Peyer's patch (tissue), 4 donors: ENCODE data around the gene SSH2.

Source experiments
- CTCF ChIP-seq, 6 experiments: fragments of 450-650 bp in 4 of 6; fragments of 200-600 bp in 2 of 6; sonication (generic) in 1 of 6; IDR thresholded peaks; one replicate each; pipeline ENCODE4 v1.5.1; 2017 to 2019; ENCODE audit warnings: antibody characterized with exemption in 6 of 6, mild to moderate bottlenecking in 3 of 6, moderate library complexity in 1 of 6
- POLR2A ChIP-seq, 2 donors: fragments of 450-650 bp; IDR thresholded peaks; one replicate each; pipeline ENCODE4 v1.5.1; 2017; ENCODE audit warnings: antibody characterized with exemption in 2 of 2, mild to moderate bottlenecking in 2 of 2, moderate library complexity in 2 of 2

- no peak for TF ChIP-seq CTCF (IDR thresholded peaks at IDR 0.05)
- TF ChIP-seq POLR2A (IDR thresholded peaks at IDR 0.05) = no peak
Observed at GRCh38 chr17:29855686-29856085, 74.3 kb downstream of the SSH2 start.
